Stimulated activated CD4-positive, alpha-beta T cell treated with anti-CD3 and anti-CD28 coated beads, Interleukin-1b, Interleukin-23, amount 100 ng/mL, for 4 hours (primary cell): Measurements from ENCODE around the gene CNTN5.
"Not testable (repeated sequence)": the region's sequence is repeated elsewhere in the genome, so short reads cannot be mapped to it uniquely, and the experiment has no call there.

Experiments
- DNase-seq, 2 donors: peaks; one replicate each; pipeline ENCODE4 v3.0.0-alpha.2; 2020; ENCODE audit warnings: low read depth in 2 of 2

The CNTN5 gene

DNA sequence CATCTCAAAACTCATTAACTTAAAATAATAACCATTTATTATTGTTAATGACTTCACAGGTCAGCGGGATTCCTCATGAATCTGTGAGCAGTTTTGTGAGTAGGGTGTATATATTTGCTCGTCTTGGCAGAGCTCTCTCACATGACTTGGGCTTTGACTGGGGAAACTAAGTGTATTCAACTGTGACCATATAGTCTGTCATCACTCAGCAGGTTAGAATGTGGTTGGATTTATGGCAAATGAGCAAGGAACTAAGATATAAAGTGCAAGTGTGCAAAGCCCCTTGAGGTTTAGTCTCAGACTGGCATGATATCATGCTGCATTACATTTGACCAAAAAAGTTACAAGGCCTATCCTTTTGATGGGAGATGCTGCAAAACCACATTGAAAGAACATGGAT, 254.8 kb downstream of the CNTN5 start:
- DNase-seq: no peak

DNA sequence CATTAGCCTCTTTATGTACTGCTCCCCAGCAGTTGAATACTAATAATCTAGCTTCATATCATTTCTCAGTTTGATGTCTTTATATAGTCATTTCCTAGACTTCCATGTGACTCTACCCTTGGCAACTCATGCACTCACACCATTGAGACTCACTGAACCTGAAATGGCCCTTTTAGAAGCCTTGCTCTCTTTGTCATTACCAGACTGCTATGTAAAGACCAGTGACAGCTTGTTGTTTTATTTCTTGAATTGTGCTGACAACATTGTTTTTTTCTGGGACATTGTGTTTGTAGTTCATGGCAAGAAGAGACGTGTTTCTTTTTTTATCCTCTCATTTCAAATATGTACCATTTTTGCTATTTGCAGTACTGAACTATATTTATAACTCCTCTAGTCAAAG, 256.5 kb downstream of the CNTN5 start:
- DNase-seq: no peak

DNA sequence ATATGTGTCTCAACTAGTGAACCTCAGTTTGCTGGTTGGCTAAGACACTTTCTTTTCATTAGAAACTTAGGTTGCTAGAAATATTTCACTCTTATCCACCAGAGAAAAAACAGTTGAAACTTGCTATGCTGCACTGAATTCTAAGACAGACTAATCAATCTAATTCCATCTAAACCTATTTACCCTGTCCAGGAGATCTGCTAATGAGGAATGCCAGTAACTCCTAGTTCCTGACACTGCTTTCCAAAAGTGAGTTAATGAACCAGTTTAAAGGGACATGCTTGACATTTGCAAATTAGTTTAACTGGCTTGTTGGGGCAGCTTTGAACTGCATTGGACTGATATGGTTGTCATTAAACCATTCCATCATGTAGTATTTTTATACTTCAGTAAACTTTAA, 258.5 kb downstream of the CNTN5 start:
- no peak for DNase-seq

DNA sequence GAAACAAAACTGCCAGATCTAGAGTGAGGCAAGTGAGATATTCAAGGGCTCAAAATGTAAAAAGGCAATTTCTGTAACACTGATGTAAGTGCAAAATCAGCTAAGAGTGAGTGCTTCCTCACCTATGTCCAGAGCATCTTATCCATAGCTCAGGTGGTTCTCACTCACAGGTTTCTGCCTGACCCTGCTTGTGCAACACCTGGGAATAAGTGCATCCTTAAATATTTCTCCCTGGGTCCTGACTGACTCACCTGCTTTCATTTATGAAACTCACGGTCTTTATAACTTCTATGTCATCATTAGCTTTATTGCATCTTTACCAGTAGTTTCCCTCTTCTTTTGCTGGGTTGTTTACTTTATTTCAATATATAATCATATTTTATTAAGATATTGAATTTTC, 260.6 kb downstream of the CNTN5 start:
- no peak for DNase-seq

DNA sequence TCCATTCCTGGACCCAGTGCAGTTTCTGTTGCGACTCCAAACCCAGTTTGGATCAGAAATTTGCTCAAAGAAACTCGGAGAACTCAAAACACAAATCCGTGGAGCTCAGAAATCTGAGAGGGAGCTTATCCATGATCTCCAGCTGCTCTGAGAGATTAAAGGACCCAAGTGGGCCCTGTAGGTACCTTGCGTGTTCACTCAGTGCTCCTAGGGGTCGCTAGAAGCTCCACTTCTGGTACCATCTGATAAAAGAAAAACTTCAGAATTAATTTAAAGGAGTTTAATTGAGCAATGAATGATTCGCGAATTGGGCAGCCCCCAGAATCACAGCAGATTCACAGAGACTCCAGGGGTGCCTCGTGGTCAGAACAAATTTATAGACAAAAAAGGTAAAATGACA, 277.2 kb downstream of the CNTN5 start:
- not testable (repeated sequence) for DNase-seq

DNA sequence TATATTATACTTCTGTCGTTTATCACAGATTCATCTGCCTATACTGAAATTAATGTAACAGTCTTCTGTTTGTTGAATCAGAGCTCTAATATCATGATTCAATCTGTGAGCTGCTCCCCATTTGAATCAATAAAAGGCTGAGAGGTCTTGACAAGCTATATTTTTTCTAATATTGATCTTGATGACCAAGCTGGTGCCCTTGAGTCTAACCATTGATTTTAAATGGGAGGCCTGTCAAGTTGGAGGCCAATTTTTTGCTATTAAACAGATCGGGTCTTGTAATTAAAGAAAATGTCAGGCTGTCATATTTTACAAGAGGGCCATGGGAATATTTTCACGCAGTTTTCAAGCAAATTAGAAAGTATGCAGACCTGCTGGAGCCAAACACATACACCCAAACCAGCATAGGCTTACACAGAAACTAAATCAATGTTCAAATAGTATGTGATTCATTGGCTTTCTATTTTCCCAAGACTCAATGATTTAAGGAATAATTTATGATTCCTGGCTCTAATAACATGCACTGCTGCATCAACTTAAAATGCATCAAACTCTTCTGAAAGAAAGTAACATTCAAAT, 286.9 kb downstream of the CNTN5 start:
- no peak for DNase-seq

DNA sequence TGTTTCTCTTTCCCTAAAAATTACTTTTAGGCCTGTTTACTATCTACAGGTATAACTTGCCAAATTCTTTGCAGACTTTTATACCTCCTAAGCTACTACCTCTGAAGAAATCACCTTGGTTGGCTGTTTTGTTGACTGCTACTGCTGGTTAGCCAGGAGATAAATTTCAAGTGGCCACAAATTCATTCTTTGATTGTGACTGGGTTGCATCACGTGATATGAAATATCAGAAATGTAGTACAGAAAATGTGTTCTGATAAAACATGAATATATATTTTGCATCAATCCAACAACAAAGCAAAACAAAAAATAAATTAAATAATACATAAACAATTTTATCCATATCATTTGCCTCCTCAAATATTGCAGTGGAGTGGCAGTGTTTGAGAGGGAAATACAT, 291.1 kb downstream of the CNTN5 start:
- no peak for DNase-seq

DNA sequence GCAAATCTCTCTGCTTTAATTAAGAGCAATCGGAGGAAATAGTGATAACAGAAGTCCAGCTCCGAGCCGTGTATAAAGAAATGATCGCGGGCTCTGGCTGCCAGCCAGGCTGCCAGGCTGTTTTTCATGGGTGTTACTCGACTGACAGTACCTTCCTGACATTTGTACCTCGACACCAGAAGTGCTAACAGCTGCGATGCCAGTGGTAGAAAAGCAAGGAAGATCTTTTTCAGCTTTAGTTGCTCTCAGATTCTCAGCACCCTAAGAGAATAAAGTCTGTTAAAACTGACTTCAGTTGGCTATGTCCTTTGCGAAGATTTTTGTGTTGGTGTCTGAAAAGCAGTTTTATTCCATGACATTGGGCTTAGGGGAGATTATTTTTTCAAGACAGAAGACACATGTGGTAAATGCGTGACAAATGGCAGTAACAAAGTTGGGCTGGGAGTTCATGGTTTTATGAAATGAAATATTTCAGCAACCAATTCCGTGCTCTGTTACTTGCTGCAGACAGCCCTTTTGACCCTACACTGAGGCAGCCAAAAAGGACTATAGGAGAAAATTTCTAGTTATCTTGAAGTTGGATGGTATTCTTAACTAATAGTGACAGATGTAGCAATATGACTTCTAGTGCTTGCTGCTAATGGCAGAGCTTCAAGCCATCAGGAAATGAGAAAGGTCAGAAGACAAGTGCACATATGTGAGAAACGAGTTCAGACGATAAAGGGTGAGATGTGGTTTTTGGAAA, 296.2 kb downstream of the CNTN5 start:
- no peak for DNase-seq

DNA sequence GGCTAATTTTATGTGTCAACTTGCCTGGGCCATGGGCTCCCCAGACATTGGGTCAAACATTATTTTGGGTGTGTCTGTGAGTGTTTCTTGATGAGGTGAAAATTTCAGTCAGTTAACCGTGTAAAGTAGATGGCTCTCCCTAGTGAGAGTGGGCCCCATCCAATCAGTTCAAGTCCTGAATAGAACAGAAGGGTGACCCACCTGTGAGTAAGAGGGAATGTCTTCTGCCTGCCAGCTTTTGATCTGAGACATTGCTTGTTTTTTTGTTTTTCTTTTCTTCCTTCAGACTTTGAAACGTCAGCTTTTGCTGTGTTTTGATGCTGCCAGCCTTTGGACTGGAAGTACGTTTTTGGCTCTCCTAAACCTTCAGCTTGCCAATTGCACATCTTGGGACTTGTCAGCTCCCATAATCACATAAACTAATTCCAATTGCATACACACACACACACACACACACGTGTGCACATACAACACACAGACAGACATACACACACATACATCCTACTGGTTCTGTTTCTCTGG, 300.1 kb downstream of the CNTN5 start:
- no peak for DNase-seq

DNA sequence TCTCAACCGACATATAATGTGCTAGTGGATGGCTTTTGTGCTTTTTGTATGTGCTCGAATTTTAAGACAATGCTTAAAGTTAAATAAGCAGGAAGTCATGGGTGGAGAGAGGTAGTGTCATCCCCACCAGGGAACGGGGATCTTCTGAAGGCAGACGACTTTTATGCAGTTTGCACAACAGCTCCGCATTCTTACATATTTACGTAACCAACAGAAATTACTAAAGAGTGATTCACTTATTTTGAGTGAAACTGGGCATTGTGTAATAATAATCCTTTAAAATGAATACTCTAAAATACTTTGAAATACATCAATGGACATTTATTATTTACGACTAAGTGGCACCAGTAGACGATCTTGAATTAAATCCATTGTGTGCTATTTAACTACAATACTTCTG, 305.1 kb downstream of the CNTN5 start:
- no peak for DNase-seq

DNA sequence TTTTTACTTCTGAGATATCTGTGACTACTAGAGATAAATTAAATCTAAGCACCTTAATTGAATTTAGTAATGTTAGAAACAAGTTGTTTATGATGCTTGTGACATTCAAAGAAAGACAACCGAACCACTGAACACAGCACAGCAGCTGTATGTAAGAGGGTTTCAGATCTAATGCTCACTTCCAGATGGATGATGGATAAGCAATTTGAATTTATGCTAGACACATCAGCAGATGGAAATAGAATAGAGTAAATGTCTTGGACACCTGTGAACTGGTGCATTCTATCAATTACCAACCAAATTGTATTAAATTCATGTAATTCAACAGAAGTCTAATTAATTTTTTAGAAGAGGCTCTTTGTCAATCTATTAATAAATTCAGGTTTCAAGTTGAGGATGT, 306.3 kb downstream of the CNTN5 start:
- DNase-seq: no peak

DNA sequence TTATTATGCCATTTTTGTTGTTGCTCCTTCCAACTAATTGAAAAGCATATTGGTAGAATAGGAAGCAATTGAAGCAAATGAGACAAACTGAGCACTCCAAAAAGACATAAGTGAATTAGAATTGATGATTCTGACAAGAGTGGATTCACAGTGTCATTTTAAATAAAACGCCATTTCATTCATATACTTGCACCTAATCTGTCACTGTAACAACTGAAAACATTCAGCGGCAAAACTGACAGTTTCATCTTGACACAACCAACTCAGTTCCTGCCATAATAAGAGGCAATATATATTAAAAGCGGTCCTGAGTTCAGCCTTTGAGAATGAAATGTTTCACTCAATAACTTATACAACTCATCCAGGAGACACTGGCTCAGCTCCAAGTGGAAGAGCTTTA, 306.8 kb downstream of the CNTN5 start:
- no peak for DNase-seq

DNA sequence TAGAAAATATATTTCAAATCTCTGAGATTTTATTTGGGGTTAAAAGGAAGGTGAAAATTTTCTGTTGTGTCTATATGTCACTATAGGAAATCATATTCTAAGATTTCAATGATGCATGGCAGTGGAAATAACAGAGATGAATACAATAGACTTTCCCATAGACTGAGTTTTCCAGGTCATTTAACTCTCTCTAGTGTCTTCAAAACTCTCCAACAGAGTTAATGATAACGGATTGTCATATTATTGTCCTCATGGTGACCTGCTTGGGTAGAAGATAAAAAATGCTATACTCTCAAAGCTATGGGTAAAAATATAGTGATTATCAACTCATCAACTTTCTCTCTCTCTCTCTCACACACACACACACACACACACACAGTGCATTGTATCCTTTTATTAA, 312.9 kb downstream of the CNTN5 start:
- no peak for DNase-seq

DNA sequence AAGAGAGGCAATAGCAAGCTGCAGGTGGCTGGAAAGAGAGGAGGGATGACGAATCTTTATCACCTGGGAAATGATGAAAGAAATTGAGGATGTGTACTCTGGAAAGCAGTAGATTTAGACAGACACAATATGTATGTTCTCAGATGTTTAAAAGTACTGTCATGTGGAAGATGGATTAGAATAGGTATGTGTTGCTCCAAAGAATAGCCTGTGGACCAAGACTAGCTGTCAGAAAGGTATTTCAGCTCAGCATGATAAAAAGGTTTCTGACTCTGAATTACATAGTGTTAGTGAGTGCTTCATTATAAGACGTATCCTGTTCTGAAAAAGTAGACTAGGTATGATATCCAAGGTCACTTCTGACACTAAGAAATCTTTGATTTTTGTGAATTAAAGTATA, 322.4 kb downstream of the CNTN5 start:
- no peak for DNase-seq

DNA sequence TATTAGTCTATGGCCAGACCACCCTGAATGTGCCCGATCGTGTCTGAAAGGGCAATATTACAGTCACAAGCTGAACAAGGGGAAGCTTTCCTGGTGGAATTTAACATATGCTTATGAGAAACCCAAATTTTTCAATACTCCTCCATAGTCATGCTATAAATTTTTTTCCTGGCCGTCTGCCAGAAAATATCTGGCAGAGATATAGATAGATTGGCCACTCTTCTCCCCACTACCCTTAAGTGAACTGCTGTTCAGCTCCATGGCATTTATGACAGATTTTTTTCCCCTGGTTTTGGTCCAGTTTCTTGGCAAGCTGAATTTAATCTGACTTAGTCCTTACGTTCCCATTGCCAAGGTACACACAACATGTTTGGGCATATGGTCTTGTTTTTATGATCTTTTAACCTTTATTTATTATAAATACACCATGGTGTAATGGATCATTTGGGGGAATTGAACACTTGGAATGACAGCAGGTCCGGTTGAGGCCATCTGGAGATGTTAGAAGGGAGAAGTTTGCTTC, 328.5 kb downstream of the CNTN5 start:
- DNase-seq: no peak

DNA sequence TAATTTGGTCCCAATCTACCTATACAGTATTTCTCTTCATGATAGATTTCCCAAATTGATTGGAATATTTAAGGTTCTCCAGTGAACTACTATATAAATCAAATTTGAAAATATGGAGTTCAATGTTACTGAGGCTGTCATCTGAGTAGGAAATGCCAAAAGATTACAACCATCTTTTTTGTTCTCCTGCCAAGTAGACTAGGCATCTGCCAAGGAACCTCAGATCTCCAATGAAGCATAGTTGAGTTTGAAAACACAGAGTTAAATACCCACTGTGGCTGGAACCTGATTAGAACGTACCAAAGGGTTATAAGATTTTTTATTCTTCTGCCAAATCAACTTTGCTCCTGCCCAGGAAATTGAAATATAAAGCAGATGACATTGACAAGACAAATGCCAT, 330.9 kb downstream of the CNTN5 start:
- no peak for DNase-seq

DNA sequence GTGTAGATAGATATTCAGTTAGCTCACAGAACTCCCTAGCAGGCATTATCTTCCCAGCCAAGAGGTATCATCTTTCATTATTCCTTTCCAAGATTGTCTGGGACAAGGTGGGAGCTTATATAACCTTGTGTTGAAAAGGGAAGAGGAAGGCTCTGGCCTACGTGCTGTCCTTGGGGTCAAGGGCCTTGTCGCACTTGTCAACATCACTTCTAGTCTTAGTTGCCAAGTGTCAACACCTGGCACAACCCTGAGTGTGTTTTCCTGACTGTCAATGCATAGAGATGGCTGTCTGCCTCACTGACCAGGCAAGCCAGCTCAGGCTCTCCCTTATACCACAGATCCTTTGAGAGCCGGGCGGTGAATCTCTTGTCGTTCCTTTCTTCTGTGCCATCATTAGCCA, 331.9 kb downstream of the CNTN5 start:
- no peak for DNase-seq

DNA sequence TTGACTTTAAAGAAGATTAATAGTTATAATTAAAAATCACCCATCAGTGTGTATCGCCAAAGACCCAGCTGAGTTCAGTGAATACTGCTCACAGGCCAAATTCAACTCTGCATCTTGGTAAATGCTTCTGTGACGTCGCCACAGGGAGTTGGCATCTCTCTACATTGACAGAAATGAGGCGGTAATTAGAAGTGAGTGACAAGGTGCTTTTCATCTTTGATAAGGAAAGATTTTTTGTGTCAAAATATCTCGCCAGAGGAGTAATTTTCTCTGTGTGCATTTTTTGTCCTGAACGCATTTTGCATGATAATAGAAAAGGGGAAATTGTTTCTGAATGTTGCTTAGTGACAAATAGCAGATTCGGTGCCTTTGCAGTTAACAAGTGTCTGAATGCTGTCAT, 345.8 kb downstream of the CNTN5 start:
- no peak for DNase-seq

DNA sequence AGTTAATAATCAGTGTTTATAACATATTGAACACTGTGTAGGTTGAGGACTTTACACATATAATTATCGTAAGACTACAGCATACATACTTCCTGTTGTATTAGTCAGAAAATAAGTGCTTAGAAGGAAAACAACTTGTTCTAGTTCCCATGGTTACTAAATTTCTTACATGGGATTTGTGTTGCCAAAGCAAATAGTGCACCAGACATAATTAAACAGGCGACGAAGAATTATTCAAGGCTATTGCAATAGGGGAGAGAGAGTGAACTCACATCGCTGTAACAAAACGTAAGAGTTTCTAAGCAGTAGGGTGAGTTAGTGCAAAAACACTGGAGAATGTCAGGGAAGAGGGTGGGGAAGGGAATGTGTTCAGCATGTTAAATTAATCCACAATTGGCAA, 347.8 kb downstream of the CNTN5 start:
- DNase-seq: no peak

DNA sequence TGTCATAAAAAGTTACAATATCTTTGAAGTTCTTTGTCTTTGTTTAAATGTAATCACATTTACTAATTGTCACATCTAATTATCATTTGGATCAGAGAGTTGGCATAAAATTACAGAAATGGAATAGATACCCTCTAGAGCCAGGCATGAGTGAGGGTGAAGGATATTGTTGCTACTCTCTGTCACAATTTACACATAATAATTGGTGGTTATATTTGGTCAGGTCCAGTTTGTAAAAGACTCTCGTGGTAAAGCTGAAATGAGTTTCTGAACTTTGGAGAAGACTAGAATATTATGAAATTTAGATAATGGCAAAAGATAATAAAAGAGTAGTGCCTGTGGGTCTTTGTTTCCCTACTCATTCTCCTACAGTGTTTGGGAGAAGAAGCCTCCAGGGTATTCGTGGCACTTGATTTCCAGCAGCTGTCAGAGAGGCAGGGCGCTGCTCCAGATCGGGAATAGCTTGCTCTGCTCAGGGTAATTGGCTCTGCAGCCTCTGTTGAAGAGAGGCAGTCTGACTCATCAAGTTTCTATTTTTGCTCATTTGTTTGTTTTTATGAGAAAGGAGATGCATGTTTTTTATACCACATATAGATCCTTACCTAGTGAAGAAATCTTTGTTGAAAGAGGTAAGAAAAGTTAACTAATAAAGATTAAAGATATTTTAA, 349.9 kb downstream of the CNTN5 start:
- no peak for DNase-seq

DNA sequence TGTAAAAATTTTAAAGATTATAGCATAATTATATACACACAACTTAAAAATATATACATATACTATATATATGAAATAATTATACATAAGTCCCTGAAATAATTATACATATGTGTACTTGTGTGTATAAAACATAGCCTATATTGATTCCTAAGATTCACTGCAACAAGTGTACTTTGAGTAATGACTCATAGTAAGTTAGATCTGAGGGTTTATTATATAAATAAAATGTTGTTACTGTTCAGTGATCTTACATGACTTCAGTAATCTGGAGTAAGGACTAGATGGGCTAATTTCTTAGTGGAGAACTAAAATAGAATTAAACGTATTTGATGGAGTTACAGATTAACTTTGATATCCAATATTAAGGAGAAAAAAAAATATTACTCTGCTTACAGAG, 350.5 kb downstream of the CNTN5 start:
- DNase-seq: no peak

DNA sequence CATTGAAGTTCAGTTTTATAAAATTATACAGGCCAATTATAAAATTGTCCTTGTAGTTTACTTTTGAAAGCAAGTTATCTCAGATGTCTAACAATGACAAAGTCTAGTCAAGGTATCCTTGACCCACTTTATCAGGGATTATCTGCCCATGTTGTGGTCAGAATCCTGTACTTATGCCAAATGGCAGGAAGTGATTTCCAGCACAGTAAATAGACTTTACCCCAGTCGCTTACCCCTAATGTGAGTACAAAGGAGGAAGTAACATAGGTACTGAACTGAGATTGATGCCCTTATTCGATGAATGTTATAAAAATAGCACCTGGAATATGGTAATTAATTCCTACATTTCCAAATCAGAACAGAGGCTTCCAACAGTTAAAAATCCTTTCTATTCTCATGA, 355.7 kb downstream of the CNTN5 start:
- DNase-seq: no peak

DNA sequence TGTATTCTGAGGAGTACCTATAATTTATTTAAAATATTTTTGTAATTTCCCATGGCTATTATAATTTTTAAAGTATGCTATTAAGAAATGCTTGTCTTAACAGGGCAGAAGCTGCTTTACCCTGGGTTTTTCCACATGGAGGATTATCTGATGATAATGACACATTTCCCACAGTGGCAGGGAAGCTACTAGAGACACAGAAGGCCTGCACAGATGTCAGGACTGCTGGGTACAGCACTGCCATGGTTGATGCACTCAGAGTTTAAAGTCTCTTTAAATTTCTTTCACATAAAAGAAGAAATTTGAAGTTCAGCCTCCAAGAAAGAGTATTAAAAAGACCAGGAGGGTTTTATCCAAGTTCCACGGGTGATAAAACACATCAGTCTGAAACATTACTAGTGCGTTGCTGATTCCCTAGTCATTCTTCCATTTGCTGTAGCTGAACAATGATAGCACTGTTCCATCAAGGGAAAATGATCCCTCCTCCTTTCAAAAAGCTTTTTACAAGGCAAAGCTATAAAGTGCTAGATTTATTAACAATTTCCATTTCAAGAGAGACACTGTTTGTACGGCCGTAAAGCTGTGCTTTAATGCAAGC, 363.0 kb downstream of the CNTN5 start:
- no peak for DNase-seq
